SK-N-SH treated with all-trans-retinoic acid at 6 μM for 48 hours (cell line): ENCODE results near the gene HAUS6.

ENCODE experiments used
- CREB5 ChIP-seq: fragments of 250-450 bp; sonication (Bioruptor Pico); IDR thresholded peaks from 2 replicates; pipeline ENCODE4 v1.5.1; 2020; ENCODE audit warnings: low read depth, mild to moderate bottlenecking, moderate library complexity
- PATZ1 ChIP-seq: fragments of 250-450 bp; sonication (Bioruptor Pico); IDR thresholded peaks from 2 replicates; pipeline ENCODE4 v1.8.0; 2020; ENCODE audit warnings: mild to moderate bottlenecking, moderate library complexity, borderline replicate concordance

- TF ChIP-seq PATZ1 (CRISPR knock-in tag) (no peak), CREB5 (CRISPR knock-in tag) (no peak)
These were observed 17.4 kb downstream of the HAUS6 start for GRCh38 chr9:19085295-19085694.
